ENCODE results near the gene TCF7L2.

TCF7L2 gene

DNA sequence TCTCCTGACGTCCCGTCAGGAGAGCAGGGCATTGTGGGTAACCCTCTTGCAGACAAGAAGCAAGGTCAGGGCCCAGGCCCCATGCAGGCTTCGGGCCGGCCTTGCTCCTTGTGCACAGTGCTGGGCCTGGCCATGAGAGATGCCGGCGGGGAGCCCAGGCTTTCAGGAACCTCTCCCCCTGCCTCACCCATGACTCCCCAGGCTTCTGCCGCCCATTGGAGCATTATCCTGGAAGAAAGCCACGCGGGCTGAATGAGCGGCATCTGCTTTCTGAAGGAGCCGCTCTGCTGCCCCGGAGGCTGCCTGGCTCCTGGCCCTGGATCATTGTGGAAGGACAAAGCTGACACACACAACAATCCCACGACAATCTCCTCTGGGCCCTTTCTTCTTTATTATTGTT is 233.5 kb downstream of the TCF7L2 start:
- Histone ChIP-seq H3K27me3 (ENCODE audit: low read depth) (no peaks in the 10 kb centered on the region), H3K9me3 (no peaks in the 10 kb centered on the region), H3K4me3 (no peak overlapping the region), H3K4me1 (no peaks in the 10 kb centered on the region), H3K36me3 (replicated peaks) (no peaks in the 10 kb centered on the region)
- DNase-seq (ENCODE audit: low spot score in 2 of 2), result no peak
- in situ Hi-C loops (cut with MboI; ENCODE audit: low sequenced_read_pairs), result no loop called here

DNA sequence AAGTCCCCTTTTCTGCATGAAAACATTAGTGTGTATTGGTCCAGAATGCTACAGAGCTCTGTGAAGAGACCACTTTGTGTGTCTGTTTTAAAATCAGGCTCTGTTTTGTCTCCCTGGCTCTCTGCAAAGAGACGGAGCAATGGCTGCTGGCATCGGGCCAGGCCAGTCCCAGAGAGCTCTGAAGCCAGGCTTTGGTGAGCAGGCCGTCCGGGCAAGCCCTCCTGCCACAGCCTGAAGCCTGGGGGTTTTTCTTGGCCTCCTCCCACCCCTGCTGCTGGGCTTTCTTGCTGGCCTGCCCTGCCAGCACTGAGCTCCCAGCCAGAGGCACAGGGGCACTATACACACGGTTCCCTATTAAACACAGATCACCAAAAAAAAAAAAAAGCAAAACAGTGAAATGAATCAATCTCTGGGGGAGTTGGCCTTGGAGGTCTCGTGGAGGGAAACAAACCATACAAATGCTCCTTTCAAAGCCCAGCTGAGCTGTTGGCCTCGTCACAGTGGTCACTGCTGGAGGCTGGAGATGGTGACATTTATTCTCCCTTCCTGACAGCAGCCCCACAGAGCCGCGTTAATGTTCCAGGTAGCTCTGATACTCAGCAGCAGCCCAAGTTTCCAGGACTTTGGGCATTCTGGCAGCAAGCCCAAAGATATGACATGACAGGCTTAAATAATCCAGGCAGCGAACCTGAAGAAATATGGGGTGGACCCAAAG is 237.2 kb downstream of the TCF7L2 start:
- Histone ChIP-seq H3K4me3 (no peak overlapping the region), H3K4me1 (no peaks in the 10 kb centered on the region), H3K27me3 (ENCODE audit: low read depth) (no peaks in the 10 kb centered on the region), H3K9me3 (no peaks in the 10 kb centered on the region), H3K36me3 (replicated peaks) (no peaks in the 10 kb centered on the region)
- DNase-seq (ENCODE audit: low spot score in 2 of 2), result peak in 1 of 2 experiments; percentile 39
- in situ Hi-C loops (cut with MboI; ENCODE audit: low sequenced_read_pairs), result no loop called here

GRCh38 chr10:113199459-113199858 is 249.4 kb downstream of the TCF7L2 start:
- in situ Hi-C loops (cut with MboI; ENCODE audit: low sequenced_read_pairs), result no loop called here

DNA sequence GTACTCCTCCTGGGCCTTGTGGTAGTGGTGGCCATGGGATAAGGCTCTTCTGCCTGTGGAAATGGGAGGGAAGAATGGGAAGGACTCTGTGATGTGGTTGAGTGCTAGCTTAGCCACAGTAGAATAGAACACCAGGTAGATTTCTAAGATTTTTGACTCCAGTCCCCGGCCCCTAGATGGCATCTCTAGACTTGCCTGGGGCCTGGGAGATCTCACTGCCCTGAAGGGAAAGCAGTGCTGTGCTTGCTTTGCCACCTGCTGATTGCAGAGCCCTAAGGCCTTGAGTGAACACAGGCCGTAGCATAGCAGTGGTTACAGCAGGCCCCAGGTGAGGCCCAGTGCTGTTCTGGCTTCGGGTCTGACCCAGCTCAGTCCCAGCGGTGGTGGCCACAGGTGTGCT is 252.0 kb downstream of the TCF7L2 start:
- H3K27me3 ChIP-seq (ENCODE audit: low read depth), result no peaks in the 10 kb centered on the region
- H3K4me3 ChIP-seq, result no peak overlapping the region
- H3K4me1 ChIP-seq, result no peaks in the 10 kb centered on the region
- DNase-seq (ENCODE audit: low spot score in 2 of 2), result no peak
- H3K36me3 ChIP-seq (replicated peaks), result no peaks in the 10 kb centered on the region
- H3K9me3 ChIP-seq, result no peaks in the 10 kb centered on the region
- in situ Hi-C loops (cut with MboI; ENCODE audit: low sequenced_read_pairs), result no loop called here

More at GRCh38 chr10:113199459-113199858, 249.4 kb downstream of the TCF7L2 start:
- DNase-seq (ENCODE audit: low spot score in 2 of 2), result no peak
- Histone ChIP-seq H3K9me3 (no peaks in the 10 kb centered on the region), H3K36me3 (replicated peaks) (no peaks in the 10 kb centered on the region), H3K4me1 (no peaks in the 10 kb centered on the region), H3K4me3 (no peak overlapping the region), H3K27me3 (ENCODE audit: low read depth) (peaks cover 5% of the 10 kb centered on the region; the same call in 1 of the 2 replicates)

DNA sequence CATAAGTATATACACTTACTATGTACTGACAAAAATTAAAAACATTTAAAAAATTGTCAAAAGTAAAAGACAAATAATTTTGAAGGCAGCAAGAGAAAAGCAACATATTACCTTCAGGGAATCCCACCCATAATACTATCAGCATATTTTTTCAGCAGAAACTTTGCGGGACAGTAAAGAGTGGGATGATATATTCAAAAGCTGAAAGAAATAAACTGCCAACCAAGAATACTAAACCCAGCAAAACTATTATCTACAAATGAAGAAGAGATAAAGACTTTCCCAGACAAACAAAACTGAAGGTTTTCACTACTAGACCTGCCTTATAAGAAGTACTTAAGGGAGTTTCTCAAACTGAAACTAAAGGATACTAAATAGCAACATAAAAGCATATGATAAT is 257.9 kb downstream of the TCF7L2 start:
- no peaks in the 10 kb centered on the region for H3K36me3 ChIP-seq (replicated peaks)
- H3K4me3 ChIP-seq, result no peak overlapping the region
- no peaks in the 10 kb centered on the region for H3K4me1 ChIP-seq
- in situ Hi-C loops (cut with MboI; ENCODE audit: low sequenced_read_pairs), result no loop called here
- no peak for DNase-seq (ENCODE audit: low spot score in 2 of 2)
- H3K27me3 ChIP-seq (ENCODE audit: low read depth), result 0 out of 2 replicates have a peak, but pooled peaks cover 3% of the 10 kb centered on the region
- peaks cover 3% of the 10 kb centered on the region; the same call in 1 of the 2 replicates for H3K9me3 ChIP-seq

- in situ Hi-C loops (cut with MboI; ENCODE audit: low sequenced_read_pairs), result no loop called here
- DNase-seq (ENCODE audit: low spot score in 2 of 2), result no peak
- peaks cover under 1% of the 10 kb centered on the region; the same call in 1 of the 2 replicates for H3K9me3 ChIP-seq
- no peaks in the 10 kb centered on the region for H3K36me3 ChIP-seq (replicated peaks)
- H3K27me3 ChIP-seq (ENCODE audit: low read depth), result peaks cover 3% of the 10 kb centered on the region; the same call in 1 of the 2 replicates
- H3K4me3 ChIP-seq, result no peak overlapping the region
- no peaks in the 10 kb centered on the region for H3K4me1 ChIP-seq
These were observed 263.0 kb downstream of the TCF7L2 start for GRCh38 chr10:113213035-113213434.

- H3K9me3 ChIP-seq, result no peaks in the 10 kb centered on the region
- H3K4me3 ChIP-seq, result no peak overlapping the region
- DNase-seq (ENCODE audit: low spot score in 2 of 2), result no peak
- in situ Hi-C loops (cut with MboI; ENCODE audit: low sequenced_read_pairs), result no loop called here
- no peaks in the 10 kb centered on the region for H3K4me1 ChIP-seq
- H3K36me3 ChIP-seq (replicated peaks), result no peaks in the 10 kb centered on the region
- peaks cover 3% of the 10 kb centered on the region; the same call in 1 of the 2 replicates for H3K27me3 ChIP-seq (ENCODE audit: low read depth)
These were observed 264.3 kb downstream of the TCF7L2 start for GRCh38 chr10:113214331-113214730.

DNA sequence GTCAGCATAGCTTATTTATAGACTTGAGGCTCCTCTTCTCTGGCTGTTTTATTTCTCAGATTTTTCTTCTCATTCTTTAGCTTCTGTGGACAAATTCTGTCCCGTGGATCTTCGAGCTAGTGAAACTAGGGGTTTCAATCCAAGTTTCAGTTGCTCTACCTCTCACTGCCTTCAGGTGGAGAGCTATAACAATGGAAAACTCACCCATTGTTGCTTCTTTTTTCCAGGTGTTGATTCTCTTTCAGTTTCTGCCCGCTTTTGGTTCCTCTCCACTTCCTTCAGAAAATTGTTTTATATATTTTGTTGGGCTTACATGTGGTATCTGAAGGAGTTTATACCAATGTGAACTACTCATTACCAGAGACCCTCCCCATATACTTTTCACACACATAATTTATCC is 266.1 kb downstream of the TCF7L2 start:
- Histone ChIP-seq H3K27me3 (ENCODE audit: low read depth) (no peaks in the 10 kb centered on the region; the same call in 1 of the 2 replicates), H3K4me3 (no peak overlapping the region), H3K9me3 (no peaks in the 10 kb centered on the region), H3K36me3 (replicated peaks) (no peaks in the 10 kb centered on the region), H3K4me1 (no peaks in the 10 kb centered on the region)
- in situ Hi-C loops (cut with MboI; ENCODE audit: low sequenced_read_pairs), result no loop called here
- DNase-seq (ENCODE audit: low spot score in 2 of 2), result no peak

Data from HAP-1 (cell line).